DMS153 treated with DMSO at 0.1 percent for 48 hours (cell line): ENCODE results near the gene JADE3.

Source experiments
- DNase-seq: peaks from one replicate; lab custom pipeline; 2025; ENCODE audit not compliant: unreplicated experiment; lab: John Stamatoyannopoulos, UW

Gene JADE3

DNA sequence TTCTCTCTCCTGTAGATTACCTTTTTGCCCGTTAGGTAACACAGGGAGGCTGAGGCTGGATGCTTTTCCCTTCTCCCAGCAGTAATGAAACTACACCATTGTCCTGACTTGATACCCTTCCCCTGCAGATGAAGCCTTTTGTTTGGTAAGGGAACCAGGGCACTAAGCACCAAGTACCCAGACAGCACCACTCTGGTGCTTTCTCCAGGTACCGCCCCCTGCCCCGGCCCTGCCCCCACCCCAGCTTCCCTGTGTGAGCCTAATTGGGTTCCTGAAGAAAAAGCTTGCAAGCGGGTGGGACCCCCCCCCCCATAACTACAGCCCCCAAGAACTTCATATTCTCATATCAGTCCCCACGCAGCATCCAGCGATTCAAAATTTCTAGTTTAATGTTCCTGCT lies 79.8 kb downstream of the JADE3 start:
- DNase-seq = no peak

DNA sequence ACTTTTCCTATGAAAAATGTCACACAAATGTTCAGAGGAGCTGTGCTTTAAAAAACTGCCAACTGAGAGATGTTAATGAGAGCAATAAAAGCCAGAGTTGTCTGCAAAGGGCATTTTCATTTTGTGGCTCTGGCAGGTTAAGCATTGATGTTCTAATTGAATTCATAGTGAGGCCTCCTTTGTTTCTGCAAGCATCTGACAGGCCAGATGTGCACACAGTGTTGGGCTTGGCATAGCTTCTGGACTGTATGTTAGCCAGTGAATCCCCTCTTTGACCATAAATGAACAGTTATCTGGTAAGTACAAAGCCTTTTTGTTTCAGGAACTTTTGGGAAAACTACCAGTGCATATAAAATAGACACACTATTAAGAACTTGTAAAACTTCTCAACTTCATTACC lies 81.9 kb downstream of the JADE3 start:
- DNase-seq = no peak

GRCh38 chrX:47012131-47012530 lies 99.9 kb downstream of the JADE3 start:
- no peak for DNase-seq

DNA sequence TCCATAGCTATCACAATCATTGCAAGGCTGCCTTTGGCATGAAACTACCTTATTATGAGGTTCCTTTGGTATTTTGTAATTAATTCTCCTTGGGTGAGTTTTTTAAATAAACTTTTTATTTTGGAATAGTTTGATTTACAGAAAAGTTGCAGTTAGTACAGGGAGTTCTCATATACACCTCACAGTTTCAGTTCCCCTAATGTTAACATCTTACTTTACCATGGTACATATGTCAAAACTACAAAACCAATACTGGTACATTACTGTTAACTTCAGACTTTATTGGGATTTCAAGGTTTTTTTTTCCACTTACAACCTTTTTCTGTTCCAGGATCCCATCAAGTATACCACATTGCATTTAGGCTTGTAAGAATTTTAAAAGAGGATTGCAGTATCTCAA lies 114.0 kb downstream of the JADE3 start:
- DNase-seq = no peak

DNA sequence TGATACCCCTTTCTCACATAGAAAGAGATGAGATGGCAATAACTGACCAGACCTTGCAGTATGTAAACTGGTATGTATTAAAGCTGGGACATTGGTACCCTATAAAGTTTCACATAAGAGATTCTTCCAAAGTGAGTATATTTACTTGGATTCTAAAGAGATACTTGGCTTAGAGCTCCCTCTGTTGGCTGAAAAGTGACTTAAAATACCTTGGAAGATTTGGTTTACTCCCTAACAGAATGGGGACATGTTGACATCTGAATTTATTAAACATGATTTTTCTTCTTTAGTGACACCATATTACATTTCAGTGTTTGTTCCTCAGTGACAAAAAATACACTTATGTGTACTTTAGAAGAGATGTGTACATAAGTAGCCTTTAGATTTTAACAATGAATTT lies 118.1 kb downstream of the JADE3 start:
- peak; percentile 10 for DNase-seq

GRCh38 chrX:47047989-47048388 lies 135.8 kb downstream of the JADE3 start:
- no peak for DNase-seq

DNA sequence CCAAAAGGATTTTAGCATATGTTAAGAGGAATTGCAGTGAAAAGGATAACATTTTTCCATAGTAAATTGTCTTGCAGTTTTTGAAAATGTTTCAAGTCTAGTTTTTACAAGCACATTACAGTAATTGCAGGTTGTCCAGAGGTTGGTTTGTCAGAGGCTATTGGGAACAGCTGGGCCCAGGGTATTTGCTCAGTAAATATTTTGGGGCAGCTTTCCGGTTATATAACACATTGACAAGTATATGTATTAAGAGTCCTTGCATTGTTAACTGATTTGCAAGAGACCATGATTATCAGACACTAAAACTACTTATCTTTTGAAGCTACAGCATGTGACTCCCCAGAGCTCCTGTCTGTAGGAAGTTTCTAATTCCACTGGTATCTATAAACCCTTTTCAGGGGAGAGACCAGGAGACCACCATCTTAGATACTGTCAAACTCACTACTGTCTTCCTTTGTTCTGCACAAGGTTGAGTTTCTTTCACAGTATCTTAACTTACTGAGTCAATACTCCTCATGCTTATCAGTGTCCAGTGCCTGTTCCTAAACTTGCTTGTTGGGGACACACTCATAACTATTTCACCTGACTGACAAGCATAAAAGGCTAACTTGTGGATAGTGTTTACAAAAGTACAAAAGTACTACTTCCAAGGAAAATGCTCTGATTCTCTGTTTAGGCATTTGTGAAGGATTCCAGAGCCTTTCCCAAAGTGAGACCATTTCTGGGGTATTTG lies 147.1 kb downstream of the JADE3 start:
- DNase-seq = no peak

DNA sequence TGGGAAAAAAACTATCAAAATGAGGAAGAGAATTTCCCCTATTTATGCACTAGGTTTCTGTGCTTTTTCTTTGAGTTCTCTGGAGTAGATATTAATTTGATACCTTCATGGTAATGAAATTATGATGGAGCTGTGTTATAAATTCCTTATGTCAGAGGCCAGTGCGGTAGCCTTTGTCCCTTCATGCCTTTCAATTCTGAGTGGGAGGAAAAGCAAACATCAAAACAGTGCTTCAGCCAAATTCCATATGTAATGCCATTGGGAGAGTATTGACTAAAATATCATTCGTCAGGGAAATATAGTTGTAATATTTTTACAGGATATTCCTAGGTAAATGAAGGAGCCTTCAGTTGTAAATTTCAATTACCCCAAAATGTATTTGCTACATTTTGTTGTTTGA lies 148.5 kb downstream of the JADE3 start:
- no peak for DNase-seq

DNA sequence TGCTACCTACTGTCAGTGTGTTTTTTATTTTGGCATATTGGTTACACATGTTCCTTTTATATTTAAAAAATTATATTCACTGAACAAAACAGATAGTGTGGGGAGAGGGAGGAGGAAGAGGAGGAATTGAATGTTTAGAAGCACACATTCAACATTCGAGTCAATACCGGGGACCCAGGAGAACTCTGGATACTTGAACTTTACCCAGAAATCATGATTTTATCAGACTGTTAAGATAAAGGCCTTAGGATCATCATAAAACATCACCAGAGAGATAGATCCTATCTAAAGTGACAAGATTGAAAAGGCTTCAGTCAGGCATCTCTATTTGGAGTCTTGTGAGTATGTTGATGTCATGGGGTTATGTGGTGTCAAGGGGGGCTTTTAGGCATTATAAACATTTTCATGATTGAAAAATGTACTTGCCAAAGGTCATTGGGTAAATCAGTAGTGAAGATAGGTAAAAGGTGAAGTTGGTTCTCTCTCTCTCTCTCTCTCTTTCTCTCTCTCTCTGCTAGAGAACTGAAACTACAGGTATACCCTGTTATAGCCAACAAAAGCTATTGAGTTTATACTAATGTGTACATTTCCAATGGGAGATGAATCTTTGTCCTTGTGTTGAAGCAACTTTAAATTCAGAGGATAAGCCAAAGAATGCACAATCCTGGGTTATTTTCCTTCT lies 149.2 kb downstream of the JADE3 start:
- DNase-seq = no peak

- DNase-seq = no peak
These were observed 151.0 kb downstream of the JADE3 start for GRCh38 chrX:47063179-47063578.

- no peak for DNase-seq
These were observed 156.0 kb downstream of the JADE3 start for GRCh38 chrX:47068214-47068613.

DNA sequence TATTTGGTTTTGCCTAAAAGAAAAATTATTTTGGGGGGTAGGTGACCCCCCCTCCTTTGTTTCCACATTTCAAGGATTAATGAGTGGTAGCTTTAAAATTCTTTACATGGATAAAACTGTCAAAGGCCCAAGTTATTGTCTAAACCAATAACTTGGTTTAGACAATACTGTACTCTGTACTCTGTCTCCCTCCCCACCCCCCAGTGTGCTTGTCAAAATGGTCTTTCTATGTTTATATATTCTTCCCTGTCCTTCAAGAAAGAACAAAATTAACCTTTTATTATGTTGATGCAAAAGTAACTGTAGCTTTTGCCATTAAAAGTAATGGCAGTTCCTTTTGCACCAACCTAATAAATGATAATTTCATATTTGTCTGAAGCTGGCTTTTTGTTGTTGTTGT lies 156.5 kb downstream of the JADE3 start:
- DNase-seq = no peak

DNA sequence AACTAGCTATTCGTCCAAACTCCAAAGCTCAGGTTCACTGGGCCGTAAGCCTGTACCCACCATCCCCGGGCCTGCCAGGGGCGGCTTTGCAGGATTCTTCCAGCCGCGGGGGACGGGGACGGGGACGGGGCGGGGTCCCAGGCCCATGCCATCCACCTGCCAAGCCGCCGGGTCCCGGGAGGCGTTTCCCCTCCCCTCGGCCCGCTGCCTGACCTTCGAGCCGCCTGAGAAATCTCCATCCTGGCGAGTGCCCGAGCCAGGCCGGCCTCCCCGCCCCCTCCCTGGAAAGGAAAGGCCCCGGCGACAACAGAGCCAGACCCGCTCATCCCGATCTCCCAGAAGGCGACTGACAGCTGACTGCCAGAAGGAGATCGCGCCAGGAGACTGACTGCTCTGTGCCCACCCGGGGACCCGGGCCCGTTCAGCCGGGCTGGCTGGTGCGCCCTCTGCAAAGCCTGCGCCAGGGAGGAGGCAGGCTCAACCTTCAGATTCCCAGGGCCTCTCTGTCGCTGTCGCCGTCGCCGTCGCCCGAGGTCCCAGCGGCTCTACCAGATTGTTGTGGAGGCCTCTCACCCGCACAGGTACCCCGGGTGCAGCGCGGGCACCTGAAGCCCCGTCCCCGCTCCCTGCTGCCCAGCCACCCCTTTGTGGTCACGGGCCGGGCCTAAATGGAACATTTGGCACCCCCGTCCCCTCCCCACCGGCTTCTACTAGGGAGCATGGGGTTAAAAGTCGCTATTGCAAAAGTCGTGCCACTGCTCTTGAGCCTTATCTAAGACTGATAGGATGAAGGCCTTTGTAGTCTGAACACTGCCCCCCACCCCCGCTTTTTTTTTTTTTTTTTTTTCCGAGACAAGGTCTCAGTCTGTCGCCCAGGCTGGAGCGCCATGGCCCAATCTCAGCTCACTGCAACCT lies 166.2 kb downstream of the JADE3 start, which contains the start of gene RGN:
Gene RGN, plus strand, starts transcription at position 315 of the 915 bp plus-strand sequence. CDS start 2,702 bp downstream, outside the sequence.
- DNase-seq = no peak

- no peak for DNase-seq
These were observed 168.1 kb downstream of the JADE3 start for GRCh38 chrX:47080215-47080914.

GRCh38 chrX:47080915-47081236 lies 168.7 kb downstream of the JADE3 start:
- no peak for DNase-seq

GRCh38 chrX:47091149-47091775 lies 179.0 kb downstream of the JADE3 start:
- no peak for DNase-seq

DNA sequence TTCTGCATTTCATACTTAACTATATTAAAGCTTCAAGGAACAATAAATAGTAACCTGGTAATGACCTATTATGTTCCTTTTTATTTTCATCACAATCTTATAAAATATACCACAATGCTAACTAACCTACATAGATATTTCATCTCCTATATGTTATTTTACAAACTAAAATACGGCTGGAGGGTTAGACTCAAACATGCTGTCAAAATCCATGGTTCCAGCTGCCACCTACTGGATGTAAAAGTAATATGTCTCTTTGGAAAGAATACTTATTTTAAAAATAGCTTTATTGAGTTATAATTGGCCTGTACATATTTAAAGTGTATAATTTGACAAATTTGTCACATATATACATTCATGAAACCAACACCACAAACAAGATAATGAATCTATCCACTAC lies 181.0 kb downstream of the JADE3 start:
- peak; percentile 3 for DNase-seq

- DNase-seq = no peak
These were observed 181.6 kb downstream of the JADE3 start for GRCh38 chrX:47093860-47094259.

- no peak for DNase-seq
These were observed 184.8 kb downstream of the JADE3 start for GRCh38 chrX:47097018-47097417.

- no peak for DNase-seq
These were observed 186.3 kb downstream of the JADE3 start for GRCh38 chrX:47098338-47099094.
